GM21367 (cell line): Measurements from ENCODE around the gene SRRT.

Experiments
- ATAC-seq: cut with Tn5 transposase; IDR thresholded peaks from one replicate; pipeline ENCODE4 v1.9.1; 2021; ENCODE audit not compliant: unreplicated experiment

The SRRT gene

GRCh38 chr7:100874577-100875355 lies at the start of gene SRRT:
Gene SRRT (plus strand): TSS chr7:100875103. CDS start chr7:100875591, 488 bp downstream.
- ATAC-seq: peak; percentile 85

GRCh38 chr7:100825215-100825671 lies 49.7 kb upstream of the SRRT start:
- no peak for ATAC-seq

DNA sequence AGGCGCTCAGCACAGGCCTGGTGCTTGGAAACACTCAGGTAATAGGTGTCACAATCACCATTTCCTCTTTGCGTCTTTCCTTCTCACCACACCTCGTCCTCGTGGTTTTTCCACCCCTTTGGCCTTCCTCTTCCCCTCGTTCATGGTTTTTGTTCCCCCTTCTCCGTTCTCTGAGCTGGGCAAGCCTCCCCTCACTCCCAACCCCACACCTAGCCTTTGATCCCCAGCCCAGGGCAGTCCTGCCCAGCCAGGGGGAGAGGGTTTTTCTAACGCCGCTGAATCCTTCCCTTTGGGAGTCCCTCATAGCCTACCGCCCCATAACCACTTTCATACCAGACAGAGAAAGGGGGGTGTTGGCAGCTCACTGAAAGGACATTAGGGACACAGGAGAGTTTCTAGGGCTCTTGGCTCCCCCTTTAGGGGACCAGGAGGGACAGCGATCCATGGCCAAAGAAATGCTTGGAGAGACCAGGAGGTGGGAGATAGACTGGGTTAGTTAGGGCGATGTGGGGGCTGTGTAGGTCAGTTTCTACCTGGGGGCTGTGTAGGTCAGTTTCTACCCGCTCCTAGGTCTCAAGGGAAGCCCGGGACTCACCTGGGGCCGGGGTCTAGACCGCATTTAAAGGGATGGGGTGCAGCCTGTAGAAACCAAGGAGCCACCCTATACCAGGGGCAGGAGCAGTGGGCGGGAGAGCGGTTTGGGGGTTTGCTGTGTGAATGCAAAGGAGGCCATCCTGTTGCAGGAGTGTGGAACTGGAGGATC lies 49.0 kb upstream of the SRRT start:
- no peak for ATAC-seq

- no peak for ATAC-seq
Observed at GRCh38 chr7:100826514-100827329, 48.2 kb upstream of the SRRT start.

- no peak for ATAC-seq
Observed at GRCh38 chr7:100827330-100828226, 47.3 kb upstream of the SRRT start, which contains the start of gene EPHB4. Gene EPHB4 (minus strand): TSS chr7:100827523. CDS start chr7:100827030, 493 bp downstream.

GRCh38 chr7:100829150-100829716 lies 45.7 kb upstream of the SRRT start:
- no peak for ATAC-seq

GRCh38 chr7:100830396-100830795 lies 44.5 kb upstream of the SRRT start:
- no peak for ATAC-seq

DNA sequence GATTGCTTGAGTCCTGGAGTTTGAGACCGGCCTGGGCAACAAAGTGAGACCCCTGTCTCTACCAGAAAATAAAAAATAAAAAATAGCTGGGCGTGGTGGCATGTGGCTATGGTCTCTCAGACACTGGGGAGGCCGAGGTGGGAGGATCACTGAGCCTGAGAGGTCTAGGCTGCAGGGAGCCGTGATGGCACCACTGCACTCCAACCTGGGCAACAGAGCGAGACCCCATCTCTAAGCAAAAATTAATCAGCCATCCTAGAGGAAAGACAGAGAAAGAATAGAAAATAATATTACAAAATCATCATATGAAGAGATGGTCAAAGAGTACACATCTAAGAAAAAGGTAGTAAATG lies 42.6 kb upstream of the SRRT start:
- ATAC-seq: no peak

DNA sequence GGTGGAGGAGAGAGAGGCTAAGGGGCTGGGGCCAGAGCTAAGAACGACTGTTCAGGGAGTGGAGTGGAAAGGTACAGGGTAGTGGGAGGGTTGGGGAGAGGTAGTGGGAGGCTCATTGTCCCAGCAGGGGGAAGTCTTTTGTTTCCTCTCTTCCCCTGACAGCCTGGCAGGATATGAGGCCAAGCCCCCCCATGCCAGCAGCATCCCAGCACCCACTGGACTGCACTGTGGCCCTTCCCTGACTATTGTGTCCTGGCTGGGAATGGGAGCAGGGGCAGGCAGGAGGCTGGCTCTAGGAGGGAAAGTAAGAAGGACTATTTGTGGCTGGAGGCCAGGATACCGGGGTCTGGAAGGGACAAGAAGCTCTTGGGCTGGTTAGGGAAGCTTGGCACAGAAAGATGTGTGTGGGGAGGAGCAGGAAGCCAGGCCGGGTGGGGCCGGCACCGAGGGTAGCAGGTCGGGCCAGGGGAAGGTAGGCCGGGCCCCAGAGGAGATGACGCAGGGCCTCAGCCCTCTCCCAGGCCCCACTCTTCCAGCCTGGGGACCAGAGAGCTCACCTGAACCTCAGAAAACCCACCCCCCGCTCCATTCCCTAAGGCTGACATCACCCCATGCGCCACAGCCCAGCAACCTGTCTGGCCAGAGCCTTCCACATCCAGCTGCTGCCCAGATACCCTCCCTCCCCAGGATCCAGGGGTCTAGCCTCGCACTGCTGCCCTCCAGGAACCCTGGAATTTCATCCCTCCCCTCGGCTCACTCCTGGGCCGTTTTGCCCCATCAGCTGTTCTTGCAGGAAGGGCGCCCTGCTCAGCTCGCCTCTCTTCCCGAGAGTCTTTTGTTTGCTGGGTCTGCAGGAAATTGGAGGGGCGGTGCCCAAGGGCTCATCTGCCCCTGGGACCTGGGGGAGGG lies 38.7 kb upstream of the SRRT start:
- ATAC-seq: no peak

- ATAC-seq: no peak
Observed at GRCh38 chr7:100836812-100837098, 38.1 kb upstream of the SRRT start.

- ATAC-seq: no peak
Observed at GRCh38 chr7:100837099-100837836, 37.6 kb upstream of the SRRT start.

DNA sequence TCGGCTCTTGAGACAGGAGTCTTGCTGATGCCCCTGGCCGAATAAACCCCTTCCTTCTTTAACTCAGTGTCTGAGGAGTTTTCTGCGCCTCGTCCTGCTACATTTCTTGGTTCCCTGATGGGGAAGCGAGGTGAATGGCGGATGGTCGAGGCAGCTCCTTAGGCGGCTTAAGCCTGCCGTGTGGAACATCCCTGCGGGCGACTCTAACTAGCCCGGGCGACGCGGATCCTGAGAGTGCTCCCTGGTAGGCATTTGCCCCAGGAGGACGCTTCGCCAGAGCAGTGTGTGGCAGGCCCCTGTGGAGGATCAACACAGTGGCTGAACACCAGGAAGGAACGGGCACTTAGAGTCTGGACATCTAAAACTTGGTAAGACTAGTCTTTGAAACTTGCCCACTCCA lies 35.5 kb upstream of the SRRT start:
- ATAC-seq: no peak

- no peak for ATAC-seq
Observed at GRCh38 chr7:100840470-100841100, 34.3 kb upstream of the SRRT start.

GRCh38 chr7:100847360-100847759 lies 27.5 kb upstream of the SRRT start:
- no peak for ATAC-seq

GRCh38 chr7:100852048-100852872 lies 22.6 kb upstream of the SRRT start, which contains the start of gene SLC12A9:
Gene SLC12A9 (plus strand): TSS chr7:100852713. CDS start chr7:100854198, 1,485 bp downstream.
- peak; percentile 90 for ATAC-seq

GRCh38 chr7:100854146-100854895 lies 20.6 kb upstream of the SRRT start:
- ATAC-seq: no peak
